ENCODE results near the gene PET117. TPM values are rescaled to one million over a fixed set of nuclear protein-coding genes. Genes with fewer than 3 reads are reported as not detected.

Gene PET117
- total and polyA plus RNA-seq, 10 donors: 8.4 to 15.5 (median 11.7) TPM

DNA sequence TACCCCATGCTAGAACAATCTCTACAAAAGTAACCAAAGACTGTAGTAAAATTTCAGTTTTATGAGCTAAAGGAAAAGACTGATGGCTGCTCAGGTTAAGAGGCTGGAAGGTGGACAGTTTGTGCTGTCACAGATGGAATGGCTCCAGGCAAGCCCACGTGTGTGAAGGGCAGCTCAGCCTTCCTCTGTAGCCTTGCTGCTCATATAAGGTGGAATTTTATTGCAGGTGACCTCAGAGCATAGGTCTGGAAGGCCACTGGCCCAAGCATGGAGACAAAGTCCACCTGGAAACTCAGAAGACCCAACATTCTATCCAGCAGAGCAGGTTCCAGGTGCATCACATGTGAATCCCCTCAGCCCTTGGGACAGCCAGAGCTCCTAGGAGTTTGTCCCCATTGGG lies 53.6 kb downstream of the PET117 start:
- intact Hi-C loops (cut with DNase I; ENCODE audit: low total_unique reads): no loop called here
- Histone ChIP-seq H3K9me3 (no peaks in the 10 kb centered on the region), H3K27me3 (replicated peaks in 1 of 7) (no peaks in the 10 kb centered on the region), H3K36me3 (peaks cover 0 to 51% (median 27%) of the 10 kb centered on the region in 6 donors), H3K4me1 (no peaks in the 10 kb centered on the region), H3K27ac (no peak overlapping the region), H3K4me3 (no peak overlapping the region)
- DNase-seq: no peak
- TF ChIP-seq, protein P1, sequence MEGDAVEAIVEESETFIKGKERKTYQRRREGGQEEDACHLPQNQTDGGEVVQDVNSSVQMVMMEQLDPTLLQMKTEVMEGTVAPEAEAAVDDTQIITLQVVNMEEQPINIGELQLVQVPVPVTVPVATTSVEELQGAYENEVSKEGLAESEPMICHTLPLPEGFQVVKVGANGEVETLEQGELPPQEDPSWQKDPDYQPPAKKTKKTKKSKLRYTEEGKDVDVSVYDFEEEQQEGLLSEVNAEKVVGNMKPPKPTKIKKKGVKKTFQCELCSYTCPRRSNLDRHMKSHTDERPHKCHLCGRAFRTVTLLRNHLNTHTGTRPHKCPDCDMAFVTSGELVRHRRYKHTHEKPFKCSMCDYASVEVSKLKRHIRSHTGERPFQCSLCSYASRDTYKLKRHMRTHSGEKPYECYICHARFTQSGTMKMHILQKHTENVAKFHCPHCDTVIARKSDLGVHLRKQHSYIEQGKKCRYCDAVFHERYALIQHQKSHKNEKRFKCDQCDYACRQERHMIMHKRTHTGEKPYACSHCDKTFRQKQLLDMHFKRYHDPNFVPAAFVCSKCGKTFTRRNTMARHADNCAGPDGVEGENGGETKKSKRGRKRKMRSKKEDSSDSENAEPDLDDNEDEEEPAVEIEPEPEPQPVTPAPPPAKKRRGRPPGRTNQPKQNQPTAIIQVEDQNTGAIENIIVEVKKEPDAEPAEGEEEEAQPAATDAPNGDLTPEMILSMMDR (IDR thresholded peaks at IDR 0.05 in 8 of 11, conservative IDR thresholded peaks at IDR 0.05 in 3 of 11): no peak
- no peak for TF ChIP-seq POLR2AphosphoS5 (IDR thresholded peaks at IDR 0.05)
- TF ChIP-seq POLR2A (IDR thresholded peaks at IDR 0.05): no peak
- WGBS, 5 donors: 73 to 90% (median 84%) methylated on average over 1 of the region's 1 CpG

Small RNAs within 50 kb of the gene (small RNA-seq; reads per million reads assigned to genes)
- 0 reads per million in 4 donors for gene RF00019
- gene RNU7-137P: 0 reads per million in 4 donors

Other genes starting within 250 kb of the PET117 start
- gene SNX5, start 169.1 kb upstream of the PET117 start, total RNA-seq: 100 to 1,000 TPM; 126 to 261 (median 192) TPM
- gene SNX5, start 169.1 kb upstream of the PET117 start, polyA plus RNA-seq: 100 to 1,000 TPM; 151 to 181 (median 159) TPM
- gene MGME1, start 168.8 kb upstream of the PET117 start, total RNA-seq: 10 to 100 TPM; 20.9 to 33.4 (median 28.4) TPM
- 10 to 100 TPM; 22.5 to 33.1 (median 26.2) TPM for gene MGME1, start 168.8 kb upstream of the PET117 start, polyA plus RNA-seq
- not detected for gene OVOL2, start 79.9 kb upstream of the PET117 start, total RNA-seq
- gene OVOL2, start 79.9 kb upstream of the PET117 start, polyA plus RNA-seq: not detected
- 10 to 100 TPM; 11.2 to 18.2 (median 13.8) TPM for gene KAT14, start within 50 bp of the PET117 start, total RNA-seq
- gene KAT14, start within 50 bp of the PET117 start, polyA plus RNA-seq: 1 to 10 TPM; 6.3 to 9.8 (median 6.9) TPM
- 10 to 100 TPM in 6 of 7 donors, 1 to 10 TPM in 1; 9.5 to 16.9 (median 15.0) TPM for gene ZNF133, start 150.7 kb downstream of the PET117 start, total RNA-seq
- 10 to 100 TPM in 2 of 3 donors, 1 to 10 TPM in 1; 8.7 to 15.6 (median 12.2) TPM for gene ZNF133, start 150.7 kb downstream of the PET117 start, polyA plus RNA-seq

All from spleen (tissue), 11 donors.